Measurements from ENCODE around the gene N4BP2L2.

GRCh38 chr13:32430018-32430747 is 108.4 kb downstream of the N4BP2L2 start:
- TF ChIP-seq, protein P1, sequence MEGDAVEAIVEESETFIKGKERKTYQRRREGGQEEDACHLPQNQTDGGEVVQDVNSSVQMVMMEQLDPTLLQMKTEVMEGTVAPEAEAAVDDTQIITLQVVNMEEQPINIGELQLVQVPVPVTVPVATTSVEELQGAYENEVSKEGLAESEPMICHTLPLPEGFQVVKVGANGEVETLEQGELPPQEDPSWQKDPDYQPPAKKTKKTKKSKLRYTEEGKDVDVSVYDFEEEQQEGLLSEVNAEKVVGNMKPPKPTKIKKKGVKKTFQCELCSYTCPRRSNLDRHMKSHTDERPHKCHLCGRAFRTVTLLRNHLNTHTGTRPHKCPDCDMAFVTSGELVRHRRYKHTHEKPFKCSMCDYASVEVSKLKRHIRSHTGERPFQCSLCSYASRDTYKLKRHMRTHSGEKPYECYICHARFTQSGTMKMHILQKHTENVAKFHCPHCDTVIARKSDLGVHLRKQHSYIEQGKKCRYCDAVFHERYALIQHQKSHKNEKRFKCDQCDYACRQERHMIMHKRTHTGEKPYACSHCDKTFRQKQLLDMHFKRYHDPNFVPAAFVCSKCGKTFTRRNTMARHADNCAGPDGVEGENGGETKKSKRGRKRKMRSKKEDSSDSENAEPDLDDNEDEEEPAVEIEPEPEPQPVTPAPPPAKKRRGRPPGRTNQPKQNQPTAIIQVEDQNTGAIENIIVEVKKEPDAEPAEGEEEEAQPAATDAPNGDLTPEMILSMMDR (IDR thresholded peaks at IDR 0.05) = no peak
- TF ChIP-seq POLR2A (IDR thresholded peaks at IDR 0.05) = no peak
- TF ChIP-seq POLR2AphosphoS5 (IDR thresholded peaks at IDR 0.05) = peak in 2 of 4 donors; percentile 31 to 40
- no peak for TF ChIP-seq EP300 (IDR thresholded peaks at IDR 0.05)
